Measurements from ENCODE around the gene LRP4.

Gene LRP4

DNA sequence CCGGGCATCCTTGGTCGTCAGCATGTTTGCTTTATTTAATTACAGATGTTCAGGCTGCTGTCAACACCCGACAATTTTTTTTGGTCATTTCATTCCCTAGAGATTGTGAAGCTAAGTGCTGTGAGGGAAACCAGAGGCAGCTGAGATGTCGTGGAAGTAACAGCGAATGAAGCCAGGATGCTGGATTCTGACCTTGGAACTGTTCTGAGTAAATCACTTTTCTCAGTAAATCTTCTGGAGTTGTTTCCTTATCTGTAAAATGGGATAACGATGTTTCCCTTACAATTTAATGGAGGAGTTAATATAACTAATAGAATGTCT lies 71.9 kb downstream of the LRP4 start:
- no peak for DNase-seq
- no peak overlapping the region for H3K27ac ChIP-seq (ENCODE audit: low read depth, low read length)
- H2BK15ac ChIP-seq (replicated peaks; ENCODE audit: low read depth) = no peak overlapping the region
- peak overlapping the region; percentile 59 for H3K56ac ChIP-seq (ENCODE audit: low read length)
- no peak overlapping the region for H3K4ac ChIP-seq (ENCODE audit: low read depth, low read length)
- no peak overlapping the region for H4K5ac ChIP-seq (ENCODE audit: low read length)
- no peak overlapping the region for H2BK120ac ChIP-seq (ENCODE audit: low read depth, low read length)
- no peaks in the 10 kb centered on the region for H3K27me3 ChIP-seq (ENCODE audit: insufficient read depth, low read length, poor library complexity)
- H4K8ac ChIP-seq (ENCODE audit: low read depth, low read length) = no peak overlapping the region
- peak overlapping the region; percentile 42 for H3K9ac ChIP-seq (ENCODE audit: low read length)
- H3K79me2 ChIP-seq (ENCODE audit: control insufficient read depth, insufficient read depth, low read length) = peaks cover 38% of the 10 kb centered on the region
- no peak overlapping the region for H3K23ac ChIP-seq (ENCODE audit: low read length)
- H2BK5ac ChIP-seq (ENCODE audit: low read length) = no peak overlapping the region
- WGBS (ENCODE audit: extremely low coverage, insufficient coverage, low lambda C conversion rate) = no CpG with 5 or more reads among the region's 6 CpGs
- H3K4me2 ChIP-seq (ENCODE audit: low read length) = peak overlapping the region; percentile 30
- H3K18ac ChIP-seq (ENCODE audit: low read length) = no peak overlapping the region
- H3K36me3 ChIP-seq (ENCODE audit: control insufficient read depth, insufficient read depth, low read length) = no peaks in the 10 kb centered on the region
- H3K79me1 ChIP-seq (ENCODE audit: low read length) = peaks cover 6% of the 10 kb centered on the region
- peak overlapping the region; percentile 5 for H3K4me3 ChIP-seq (ENCODE audit: low read length)
- H3K4me1 ChIP-seq (ENCODE audit: control insufficient read depth, low read depth, low read length) = no peaks in the 10 kb centered on the region
- H2AK5ac ChIP-seq (ENCODE audit: low read length) = no peak overlapping the region

DNA sequence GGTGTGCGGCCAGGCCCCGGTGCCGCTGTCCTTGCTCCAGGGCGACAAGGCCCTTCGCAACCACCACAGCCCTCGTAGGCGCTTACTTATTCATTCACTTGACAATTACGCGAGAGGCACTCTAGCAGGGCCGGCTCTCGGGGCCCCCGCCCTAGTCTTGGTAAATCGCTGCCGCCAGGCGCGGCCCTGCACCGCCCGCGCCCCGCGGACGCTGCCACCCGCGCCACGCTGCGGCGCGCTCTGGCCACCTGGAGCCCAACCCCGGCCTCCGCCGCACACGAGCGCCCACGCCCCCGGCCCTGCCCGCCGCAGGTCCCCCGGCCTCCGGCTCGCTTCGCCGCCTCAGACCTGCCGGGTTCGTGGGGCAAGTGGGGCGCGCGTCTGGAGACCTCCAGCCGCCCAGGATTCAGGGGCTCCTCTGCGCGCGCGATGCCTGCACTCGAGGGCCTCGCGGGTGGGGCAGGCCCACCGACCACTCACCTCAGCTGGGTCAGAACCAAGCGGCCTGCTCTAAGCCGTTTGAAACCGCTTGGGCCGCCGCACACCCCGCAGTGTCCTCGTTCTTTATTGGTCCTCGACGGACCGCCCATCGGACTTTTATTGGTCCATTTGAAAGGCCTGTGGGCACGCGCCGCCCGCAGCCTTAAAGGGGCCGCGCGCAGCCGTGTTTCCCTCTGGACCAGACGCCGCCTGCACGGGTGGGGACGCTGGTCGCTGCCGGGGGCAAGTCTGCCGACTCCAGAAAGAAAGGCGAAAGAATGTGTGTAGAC lies 72.4 kb downstream of the LRP4 start, which contains the start of gene CKAP5:
TSS of gene CKAP5 (minus strand) at position 541 of the 770 bp plus-strand sequence. CDS start 25,049 bp downstream, outside the sequence.
- DNase-seq = peak; percentile 95
- no CpG with 5 or more reads among the region's 83 CpGs for WGBS (ENCODE audit: extremely low coverage, insufficient coverage, low lambda C conversion rate)
- H4K8ac ChIP-seq (ENCODE audit: low read depth, low read length) = no peak within 1 kb of the TSS

DNA sequence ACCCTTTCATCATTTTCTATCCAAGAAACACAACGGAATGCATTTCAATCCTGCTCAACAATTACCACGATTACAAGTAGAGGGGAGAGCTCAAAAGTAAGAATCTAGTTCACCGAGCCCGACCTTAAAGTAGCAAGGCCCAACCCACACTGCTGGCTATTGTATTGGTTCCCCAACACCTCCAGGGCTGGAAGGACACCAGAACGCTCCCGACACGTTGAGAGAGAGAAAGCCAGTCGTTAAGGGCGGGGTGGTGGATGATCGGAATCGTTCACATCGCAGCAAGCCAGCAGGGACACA lies 73.0 kb downstream of the LRP4 start:
- H4K5ac ChIP-seq (ENCODE audit: low read length) = no peak overlapping the region
- peak overlapping the region; percentile 92 for H3K18ac ChIP-seq (ENCODE audit: low read length)
- peak overlapping the region; percentile 35 for H3K27ac ChIP-seq (ENCODE audit: low read depth, low read length)
- peak overlapping the region; percentile 85 for H3K9ac ChIP-seq (ENCODE audit: low read length)
- H2BK15ac ChIP-seq (replicated peaks; ENCODE audit: low read depth) = no peak overlapping the region
- peak overlapping the region; percentile 68 for H3K4me3 ChIP-seq (ENCODE audit: low read length)
- no peak overlapping the region for H3K4ac ChIP-seq (ENCODE audit: low read depth, low read length)
- peak overlapping the region; percentile 39 for H3K4me2 ChIP-seq (ENCODE audit: low read length)
- WGBS (ENCODE audit: extremely low coverage, insufficient coverage, low lambda C conversion rate) = no CpG with 5 or more reads among the region's 12 CpGs
- H4K8ac ChIP-seq (ENCODE audit: low read depth, low read length) = no peak overlapping the region
- no peak for DNase-seq
- peaks cover 6% of the 10 kb centered on the region for H3K79me1 ChIP-seq (ENCODE audit: low read length)
- peak overlapping the region; percentile 91 for H3K56ac ChIP-seq (ENCODE audit: low read length)
- no peaks in the 10 kb centered on the region for H3K36me3 ChIP-seq (ENCODE audit: control insufficient read depth, insufficient read depth, low read length)
- H2AK5ac ChIP-seq (ENCODE audit: low read length) = no peak overlapping the region
- no peaks in the 10 kb centered on the region for H3K27me3 ChIP-seq (ENCODE audit: insufficient read depth, low read length, poor library complexity)
- no peaks in the 10 kb centered on the region for H3K4me1 ChIP-seq (ENCODE audit: control insufficient read depth, low read depth, low read length)
- peaks cover 48% of the 10 kb centered on the region for H3K79me2 ChIP-seq (ENCODE audit: control insufficient read depth, insufficient read depth, low read length)
- no peak overlapping the region for H2BK5ac ChIP-seq (ENCODE audit: low read length)
- no peak overlapping the region for H2BK120ac ChIP-seq (ENCODE audit: low read depth, low read length)
- peak overlapping the region; percentile 48 for H3K23ac ChIP-seq (ENCODE audit: low read length)

More for the DNA sequence above, 72.4 kb downstream of the LRP4 start, which contains the start of gene CKAP5:
- Histone ChIP-seq H3K27ac (ENCODE audit: low read depth, low read length) (peak within 1 kb of the TSS; percentile 35), H3K4me3 (ENCODE audit: low read length) (peak within 1 kb of the TSS; percentile 68), H3K4ac (ENCODE audit: low read depth, low read length) (peak within 1 kb of the TSS; percentile 94), H3K4me2 (ENCODE audit: low read length) (peak within 1 kb of the TSS; percentile 39), H2BK5ac (ENCODE audit: low read length) (peak within 1 kb of the TSS; percentile 32), H3K36me3 (ENCODE audit: control insufficient read depth, insufficient read depth, low read length) (no peaks in the 10 kb centered on the region), H3K79me2 (ENCODE audit: control insufficient read depth, insufficient read depth, low read length) (peaks cover 43% of the 10 kb centered on the region), H3K18ac (ENCODE audit: low read length) (peak within 1 kb of the TSS; percentile 92), H3K27me3 (ENCODE audit: insufficient read depth, low read length, poor library complexity) (no peaks in the 10 kb centered on the region), H3K23ac (ENCODE audit: low read length) (peak within 1 kb of the TSS; percentile 48), H3K79me1 (ENCODE audit: low read length) (peaks cover 6% of the 10 kb centered on the region), H3K4me1 (ENCODE audit: control insufficient read depth, low read depth, low read length) (no peaks in the 10 kb centered on the region), H3K56ac (ENCODE audit: low read length) (peak within 1 kb of the TSS; percentile 91), H3K9ac (ENCODE audit: low read length) (peak within 1 kb of the TSS; percentile 85), H2BK15ac (replicated peaks; ENCODE audit: low read depth) (no peak within 1 kb of the TSS), H2BK120ac (ENCODE audit: low read depth, low read length) (no peak within 1 kb of the TSS), H4K5ac (ENCODE audit: low read length) (no peak within 1 kb of the TSS), H2AK5ac (ENCODE audit: low read length) (no peak within 1 kb of the TSS)

DNA sequence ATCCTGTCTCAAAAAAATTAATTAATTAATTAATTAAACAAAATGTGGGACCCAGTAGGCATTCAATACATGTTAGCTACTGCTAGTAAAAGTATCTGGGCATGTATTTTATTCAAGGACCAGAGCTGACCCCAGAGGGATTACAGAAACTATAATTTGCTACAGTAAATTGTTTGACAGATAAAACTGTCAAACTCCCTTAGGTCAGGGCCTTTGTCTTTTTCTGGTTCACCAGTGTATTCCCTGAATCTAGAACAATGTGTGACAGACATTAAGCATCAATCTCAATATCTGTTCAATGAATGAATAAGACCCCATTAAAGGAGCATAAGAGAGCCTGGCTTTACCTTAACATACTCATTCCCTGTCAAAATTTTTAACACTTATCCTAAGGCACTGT lies 78.2 kb downstream of the LRP4 start:
- Histone ChIP-seq H2BK15ac (replicated peaks; ENCODE audit: low read depth) (no peak overlapping the region), H3K9ac (ENCODE audit: low read length) (no peak overlapping the region), H3K4me3 (ENCODE audit: low read length) (no peak overlapping the region), H3K56ac (ENCODE audit: low read length) (no peak overlapping the region), H3K4ac (ENCODE audit: low read depth, low read length) (no peak overlapping the region), H3K79me2 (ENCODE audit: control insufficient read depth, insufficient read depth, low read length) (peaks cover 81% of the 10 kb centered on the region), H3K23ac (ENCODE audit: low read length) (no peak overlapping the region), H2BK5ac (ENCODE audit: low read length) (no peak overlapping the region), H3K27ac (ENCODE audit: low read depth, low read length) (no peak overlapping the region), H3K79me1 (ENCODE audit: low read length) (peaks cover 8% of the 10 kb centered on the region), H3K18ac (ENCODE audit: low read length) (no peak overlapping the region), H4K5ac (ENCODE audit: low read length) (no peak overlapping the region), H4K8ac (ENCODE audit: low read depth, low read length) (no peak overlapping the region), H3K36me3 (ENCODE audit: control insufficient read depth, insufficient read depth, low read length) (no peaks in the 10 kb centered on the region), H3K27me3 (ENCODE audit: insufficient read depth, low read length, poor library complexity) (no peaks in the 10 kb centered on the region), H3K4me2 (ENCODE audit: low read length) (no peak overlapping the region), H2AK5ac (ENCODE audit: low read length) (no peak overlapping the region), H3K4me1 (ENCODE audit: control insufficient read depth, low read depth, low read length) (no peaks in the 10 kb centered on the region), H2BK120ac (ENCODE audit: low read depth, low read length) (no peak overlapping the region)
- no peak for DNase-seq

DNA sequence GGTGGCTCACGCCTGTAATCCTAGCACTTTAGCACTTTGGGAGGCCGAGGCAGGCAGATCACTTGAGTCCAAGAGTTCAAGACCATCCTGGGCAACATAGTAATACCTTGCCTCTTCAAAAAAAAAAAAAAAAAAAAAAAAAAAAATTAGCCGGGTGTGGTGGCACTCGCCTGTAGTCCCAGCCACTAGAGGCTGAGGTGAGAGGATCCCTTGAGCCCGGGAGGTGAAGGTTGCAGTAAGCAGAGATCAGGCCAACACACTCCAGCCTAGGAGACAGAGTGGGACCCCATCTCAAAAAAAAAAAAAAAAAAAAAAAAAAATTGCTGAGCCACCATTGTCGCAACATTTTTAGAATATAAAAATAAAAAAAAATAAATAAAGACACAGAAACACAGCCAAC lies 79.8 kb downstream of the LRP4 start:
- Histone ChIP-seq H3K27ac (ENCODE audit: low read depth, low read length) (no peak overlapping the region), H3K9ac (ENCODE audit: low read length) (no peak overlapping the region), H3K27me3 (ENCODE audit: insufficient read depth, low read length, poor library complexity) (no peaks in the 10 kb centered on the region), H3K4me3 (ENCODE audit: low read length) (no peak overlapping the region), H3K18ac (ENCODE audit: low read length) (no peak overlapping the region), H4K5ac (ENCODE audit: low read length) (no peak overlapping the region), H2BK120ac (ENCODE audit: low read depth, low read length) (no peak overlapping the region), H2BK5ac (ENCODE audit: low read length) (no peak overlapping the region), H3K4ac (ENCODE audit: low read depth, low read length) (no peak overlapping the region), H3K79me2 (ENCODE audit: control insufficient read depth, insufficient read depth, low read length) (peaks cover 78% of the 10 kb centered on the region), H3K4me1 (ENCODE audit: control insufficient read depth, low read depth, low read length) (no peaks in the 10 kb centered on the region), H4K8ac (ENCODE audit: low read depth, low read length) (no peak overlapping the region), H2BK15ac (replicated peaks; ENCODE audit: low read depth) (no peak overlapping the region), H2AK5ac (ENCODE audit: low read length) (no peak overlapping the region), H3K23ac (ENCODE audit: low read length) (no peak overlapping the region), H3K4me2 (ENCODE audit: low read length) (no peak overlapping the region), H3K56ac (ENCODE audit: low read length) (no peak overlapping the region), H3K36me3 (ENCODE audit: control insufficient read depth, insufficient read depth, low read length) (no peaks in the 10 kb centered on the region), H3K79me1 (ENCODE audit: low read length) (peaks cover 8% of the 10 kb centered on the region)
- peak; percentile 10 for DNase-seq
- WGBS (ENCODE audit: extremely low coverage, insufficient coverage, low lambda C conversion rate) = no CpG with 5 or more reads among the region's 6 CpGs

DNA sequence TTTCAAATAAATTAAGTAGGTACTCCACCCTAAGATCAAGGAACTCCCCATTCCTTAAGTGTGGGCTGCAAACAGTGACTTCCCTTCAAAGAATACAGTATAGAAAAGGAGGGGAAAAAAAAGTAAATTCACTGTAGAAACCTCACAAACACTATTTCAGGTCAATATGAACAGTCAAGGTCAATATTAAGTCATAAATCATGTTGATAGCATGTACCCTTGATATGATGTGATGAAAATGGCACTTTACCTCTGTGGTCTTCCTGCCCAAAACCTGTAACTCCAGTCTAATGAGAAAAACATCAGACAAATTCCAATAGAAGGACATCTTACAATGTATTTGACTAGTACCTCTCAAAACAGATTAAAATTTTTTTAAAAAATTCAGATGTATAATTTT lies 80.5 kb downstream of the LRP4 start:
- Histone ChIP-seq H3K4ac (ENCODE audit: low read depth, low read length) (no peak overlapping the region), H3K4me3 (ENCODE audit: low read length) (no peak overlapping the region), H2BK5ac (ENCODE audit: low read length) (no peak overlapping the region), H3K79me1 (ENCODE audit: low read length) (peaks cover 8% of the 10 kb centered on the region), H3K9ac (ENCODE audit: low read length) (no peak overlapping the region), H2BK120ac (ENCODE audit: low read depth, low read length) (no peak overlapping the region), H3K4me1 (ENCODE audit: control insufficient read depth, low read depth, low read length) (no peaks in the 10 kb centered on the region), H3K56ac (ENCODE audit: low read length) (no peak overlapping the region), H3K4me2 (ENCODE audit: low read length) (no peak overlapping the region), H3K23ac (ENCODE audit: low read length) (no peak overlapping the region), H3K18ac (ENCODE audit: low read length) (no peak overlapping the region), H3K36me3 (ENCODE audit: control insufficient read depth, insufficient read depth, low read length) (no peaks in the 10 kb centered on the region), H3K79me2 (ENCODE audit: control insufficient read depth, insufficient read depth, low read length) (peaks cover 75% of the 10 kb centered on the region), H2BK15ac (replicated peaks; ENCODE audit: low read depth) (no peak overlapping the region), H2AK5ac (ENCODE audit: low read length) (no peak overlapping the region), H3K27me3 (ENCODE audit: insufficient read depth, low read length, poor library complexity) (no peaks in the 10 kb centered on the region), H4K5ac (ENCODE audit: low read length) (no peak overlapping the region), H4K8ac (ENCODE audit: low read depth, low read length) (no peak overlapping the region), H3K27ac (ENCODE audit: low read depth, low read length) (no peak overlapping the region)
- no peak for DNase-seq
